Heart left ventricle (tissue), 16 donors: Measurements from ENCODE around the gene MXD1. TPM values are rescaled to one million over a fixed set of nuclear protein-coding genes. Genes with fewer than 3 reads are reported as not detected.

Source experiments
- ATAC-seq, 4 donors: fragments of 200-7000 bp; cut with Tn5 transposase; one replicate each; pipeline ENCODE4 v1.9.1; 2020 to 2022; ENCODE audit warnings: moderate library complexity in 4 of 4, mild to moderate bottlenecking in 3 of 4, moderate number of reproducible peaks in 1 of 4
- DNase-seq, 5 donors: peaks; one replicate each; pipeline ENCODE4 v3.0.0-alpha.2; 2020
- H3K27ac ChIP-seq, 12 donors: fragments of 200-600 bp; sonication (generic) in 4 of 12; one replicate each; pipeline versions ENCODE4 v1.5.0 to v1.8.0; 2016 to 2022; ENCODE audit warnings: mild to moderate bottlenecking in 2 of 12
- H3K27me3 ChIP-seq, 9 donors: fragments of 200-600 bp; sonication (generic) in 2 of 9; one replicate each; pipeline versions ENCODE4 v1.5.1 to v1.8.0; 2016 to 2022; ENCODE audit warnings: mild to moderate bottlenecking in 3 of 9
- H3K36me3 ChIP-seq, 9 donors: fragments of 200-600 bp; sonication (generic) in 2 of 9; one replicate each; pipeline versions ENCODE4 v1.5.0 to v1.8.0; 2018 to 2022; ENCODE audit warnings: mild to moderate bottlenecking in 2 of 9
- H3K4me1 ChIP-seq, 12 donors: fragments of 200-600 bp; sonication (generic) in 4 of 12; one replicate each; pipeline versions ENCODE4 v1.5.0 to v1.8.0; 2016 to 2022; ENCODE audit warnings: mild to moderate bottlenecking in 3 of 12
- H3K4me3 ChIP-seq, 12 donors: fragments of 200-600 bp; sonication (generic) in 4 of 12; one replicate each; pipeline versions ENCODE4 v1.5.0 to v1.8.0; 2017 to 2022; ENCODE audit warnings: mild to moderate bottlenecking in 9 of 12, moderate library complexity in 4 of 12
- H3K9me3 ChIP-seq, 12 donors: fragments of 200-600 bp; sonication (generic) in 4 of 12; one replicate each; pipeline versions ENCODE4 v1.5.0 to v1.8.0; 2016 to 2022; ENCODE audit warnings: mild to moderate bottlenecking in 1 of 12
- CTCF ChIP-seq, 12 donors: fragments of 200-600 bp; sonication (generic) in 4 of 12; IDR thresholded peaks; one replicate each; pipeline versions ENCODE4 v1.5.0 to v1.8.0; 2018 to 2022; ENCODE audit warnings: antibody characterized with exemption in 12 of 12, mild to moderate bottlenecking in 5 of 12
- POLR2A ChIP-seq, 2 donors: fragments of 450-650 bp; IDR thresholded peaks; one replicate each; pipeline ENCODE4 v1.6.1; 2017; ENCODE audit warnings: antibody characterized with exemption in 2 of 2, mild to moderate bottlenecking in 2 of 2, moderate library complexity in 2 of 2
- WGBS, 4 donors: extraction: QIAGEN DNeasy Blood & Tissue Kit in 2 of 4; methylation state at CpG; one replicate each; pipeline versions ENCODE4 v1.1.5 to v1.1.7; 2013 to 2018; 5-methylcytosine and 5-hydroxymethylcytosine counted together
- intact Hi-C, 10 donors: fragments of 100-400 bp; cut with DNase I; formaldehyde crosslinking; loops; one replicate each; pipeline versions ENCODE4 v1.11.1 to v1.14.2; 2022
- polyA plus RNA-seq, 2 donors: library from polyadenylated mRNA; stranded (reverse); fragments of 200-250 nt; gene quantifications; one replicate each; pipeline ENCODE4 v1.2.3, GENCODE V29; 2013
- total RNA-seq, 9 donors: library from RNA; depleted of rRNA in 2 of 9; stranded (reverse); fragments of >200 nt in 2 of 9; fragmentation: NEBNext Ultra II Directional in 3 of 9; extraction: Animal tissue kit (Norgen Biotek cat#: 25700) in 3 of 9; gene quantifications; one replicate each; pipeline versions ENCODE4 v1.1.0 to v1.2.4, GENCODE V29; 2016 to 2023
- donor health status: ischemic (EF 13 %, LVEDD 7.1; RV severe dilation, severe dysfunction).
- donor health status: healthy with polysubstance abuse.
- donor health status: DM: no; HTN: yes; CAD: no.
- donor health status: DM: no; HTN: no; CAD: no.
- donor health status: ischemic (EF 25% LVEDD 6.9; RV normal size, moderate dysfunction).
- donor health status: ischemic (EF 25% LVEDD 5.7; RV mildly dilated, moderate dysfunction).
- donor health status: healthy.
- donor health status: DM: yes; HTN: yes; CAD: no.
- donor health status: ischemic (EF 35%, LVEDD 5.7; RV mildly dilated, moderate dysfunction).
- donor health status: nonischemic (EF 11% LVEDD 7.7; RV severe dilation, severe dysfunction).
- donor health status: DM: yes; HTN: yes; CAD: no.
- donor health status: PGD.
- donor health status: ischemic (EF 29% LVEDD 5.4; RV normal size, mild dysfunction).
- donor health status: nonischemic (EF 23%, LVEDD 6.1; RV moderate dilation, normal function).

MXD1 gene
- total and polyA plus RNA-seq, 11 donors: 1.6 to 17.0 (median 4.8) TPM

- Histone ChIP-seq H3K27me3 (no peaks in the 10 kb centered on the region), H3K36me3 (peaks cover 0 to 91% (median 80%) of the 10 kb centered on the region in 9 donors), H3K27ac (no peak overlapping the region), H3K4me3 (no peak overlapping the region), H3K9me3 (no peaks in the 10 kb centered on the region), H3K4me1 (peaks cover 0 to 35% (median 0%) of the 10 kb centered on the region in 12 donors)
- no peak for ATAC-seq
- DNase-seq: no peak
- WGBS, 4 donors: 94 to 98% (median 96%) methylated on average over 3 of the region's 3 CpGs
- no peak for TF ChIP-seq CTCF (IDR thresholded peaks at IDR 0.05)
- TF ChIP-seq POLR2A (IDR thresholded peaks at IDR 0.05): no peak
- intact Hi-C loops: loop anchor here in 1 of 10 donors (10.0 kb wide), 1 partner anchor 132 kb away; no protein-coding TSS in a partner anchor
Observed at GRCh38 chr2:69923116-69923515, 8.2 kb downstream of the MXD1 start.

GRCh38 chr2:69926849-69927515 is 12.1 kb downstream of the MXD1 start:
- DNase-seq: no peak
- no peaks in the 10 kb centered on the region for H3K27me3 ChIP-seq
- peak in 3 of 4 donors; percentile 24 to 70 (median 39) for ATAC-seq
- H3K36me3 ChIP-seq: peaks cover 0 to 69% (median 47%) of the 10 kb centered on the region in 9 donors
- H3K27ac ChIP-seq: peak overlapping the region in 1 of 12 donors; percentile 6
- H3K9me3 ChIP-seq: no peaks in the 10 kb centered on the region
- no peak overlapping the region for H3K4me3 ChIP-seq
- TF ChIP-seq CTCF (IDR thresholded peaks at IDR 0.05): no peak
- no peak for TF ChIP-seq POLR2A (IDR thresholded peaks at IDR 0.05)
- intact Hi-C loops: loop anchor here in 2 of 10 donors (5.0 to 10.0 kb wide), 2 partner anchors 128 to 135 kb away; no protein-coding TSS in a partner anchor
- H3K4me1 ChIP-seq: peaks cover 0 to 50% (median 0%) of the 10 kb centered on the region in 12 donors
- WGBS, 4 donors: 76 to 93% (median 82%) methylated on average over 3 of the region's 3 CpGs

GRCh38 chr2:69931832-69932595 is 17.1 kb downstream of the MXD1 start:
- peaks cover 0 to 63% (median 11%) of the 10 kb centered on the region in 12 donors for H3K4me1 ChIP-seq
- H3K36me3 ChIP-seq: peaks cover 0 to 48% (median 31%) of the 10 kb centered on the region in 9 donors
- H3K27me3 ChIP-seq: no peaks in the 10 kb centered on the region
- peak overlapping the region in 1 of 12 donors; percentile 61 for H3K27ac ChIP-seq
- no peak for DNase-seq
- 87 to 96% (median 88%) methylated on average over 7 of the region's 7 CpGs for WGBS, 4 donors
- no peak for ATAC-seq
- TF ChIP-seq CTCF (IDR thresholded peaks at IDR 0.05): no peak
- TF ChIP-seq POLR2A (IDR thresholded peaks at IDR 0.05): no peak
- intact Hi-C loops: no loop called here
- H3K4me3 ChIP-seq: no peak overlapping the region
- no peaks in the 10 kb centered on the region for H3K9me3 ChIP-seq

GRCh38 chr2:69932596-69932922 is 17.6 kb downstream of the MXD1 start:
- ATAC-seq: no peak
- intact Hi-C loops: no loop called here
- WGBS, 4 donors: 88 to 97% (median 92%) methylated on average over 1 of the region's 1 CpG

More at GRCh38 chr2:69932596-69932922, 17.6 kb downstream of the MXD1 start:
- peaks cover 0 to 48% (median 33%) of the 10 kb centered on the region in 9 donors for H3K36me3 ChIP-seq
- peak overlapping the region in 1 of 12 donors; percentile 61 for H3K27ac ChIP-seq
- DNase-seq: no peak
- H3K4me1 ChIP-seq: peaks cover 0 to 60% (median 11%) of the 10 kb centered on the region in 12 donors
- no peaks in the 10 kb centered on the region for H3K27me3 ChIP-seq
- no peaks in the 10 kb centered on the region for H3K9me3 ChIP-seq
- no peak for TF ChIP-seq CTCF (IDR thresholded peaks at IDR 0.05)
- no peak for TF ChIP-seq POLR2A (IDR thresholded peaks at IDR 0.05)
- no peak overlapping the region for H3K4me3 ChIP-seq
